ENCODE measurements around the gene RARG.

Gene RARG

DNA sequence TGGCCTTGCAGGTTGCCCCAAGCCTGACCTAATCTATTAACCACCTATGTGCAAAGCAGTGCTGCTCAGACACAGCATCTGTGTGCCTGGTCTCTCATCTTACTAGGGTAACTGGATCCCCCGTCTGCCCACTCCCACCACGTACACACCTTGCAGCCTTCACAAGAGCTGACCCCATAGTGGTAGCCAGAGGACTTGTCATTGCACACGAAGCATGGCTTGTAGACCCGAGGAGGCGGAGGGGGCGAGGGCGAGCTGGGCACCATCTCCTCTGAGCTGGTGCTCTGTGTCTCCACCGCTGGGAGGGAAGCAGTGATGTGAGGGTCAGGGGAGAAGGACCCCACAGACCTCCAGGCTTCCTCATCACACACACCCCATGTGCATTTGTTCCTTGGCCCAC is 16.5 kb downstream of the RARG start:
- no peaks in the 10 kb centered on the region for H3K9me3 ChIP-seq (ENCODE audit: control insufficient read depth, insufficient read depth, low read depth, low read length)
- peaks cover 10% of the 10 kb centered on the region for H3K27me3 ChIP-seq (ENCODE audit: control insufficient read depth, insufficient read depth, low read length)
- H3K4me1 ChIP-seq (ENCODE audit: control insufficient read depth, insufficient read depth, low read length): peaks cover 58% of the 10 kb centered on the region
- H3K4me3 ChIP-seq (ENCODE audit: low read depth, low read length): no peak overlapping the region
- H3K36me3 ChIP-seq (ENCODE audit: control insufficient read depth, insufficient read depth, low read length): peaks cover 36% of the 10 kb centered on the region
- no peak overlapping the region for H3K9ac ChIP-seq (ENCODE audit: low read length)
- no peak overlapping the region for H3K27ac ChIP-seq (ENCODE audit: low read depth, low read length)

DNA sequence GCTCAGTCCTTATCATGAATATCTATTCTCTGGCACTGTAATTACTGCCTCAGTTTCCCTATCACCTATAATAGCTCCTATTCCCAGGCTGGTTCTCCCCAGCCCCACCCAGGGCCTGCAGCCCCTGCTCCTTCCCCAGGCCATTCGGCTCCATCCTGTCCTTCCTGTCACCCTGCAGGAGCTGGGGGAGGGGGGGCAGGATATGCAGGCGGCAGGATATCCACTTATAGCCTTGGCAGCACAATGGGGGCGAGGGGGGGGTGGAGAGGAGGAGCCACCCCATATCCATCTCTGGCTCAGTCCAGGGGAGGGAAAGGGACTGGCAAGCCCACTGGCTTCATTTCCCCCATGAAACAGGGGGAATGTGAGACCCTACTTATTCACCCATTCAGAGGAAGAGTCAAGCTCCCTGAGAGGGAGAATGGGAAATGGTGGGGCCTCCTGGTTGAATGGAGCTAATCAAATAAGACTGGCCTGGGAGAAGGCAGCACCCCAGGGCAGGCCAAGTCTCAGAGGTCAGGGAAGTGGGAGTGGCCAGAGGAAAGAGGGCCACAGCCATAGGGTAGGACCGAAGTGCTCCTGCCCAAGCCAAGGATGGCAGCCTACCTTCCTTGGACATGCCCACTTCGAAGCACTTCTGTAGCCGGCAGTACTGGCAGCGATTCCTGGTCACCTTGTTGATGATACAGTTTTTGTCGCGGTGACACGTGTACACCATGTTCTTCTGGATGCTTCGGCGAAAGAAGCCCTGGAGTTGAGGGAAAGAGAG is 17.1 kb downstream of the RARG start:
- Histone ChIP-seq H3K9me3 (ENCODE audit: control insufficient read depth, insufficient read depth, low read depth, low read length) (no peaks in the 10 kb centered on the region), H3K27me3 (ENCODE audit: control insufficient read depth, insufficient read depth, low read length) (peaks cover 10% of the 10 kb centered on the region), H3K4me1 (ENCODE audit: control insufficient read depth, insufficient read depth, low read length) (peaks cover 58% of the 10 kb centered on the region), H3K27ac (ENCODE audit: low read depth, low read length) (no peak overlapping the region), H3K9ac (ENCODE audit: low read length) (no peak overlapping the region), H3K4me3 (ENCODE audit: low read depth, low read length) (0 out of 2 replicates have a peak overlapping the region, but pooled peaks have one; percentile 0), H3K36me3 (ENCODE audit: control insufficient read depth, insufficient read depth, low read length) (peaks cover 41% of the 10 kb centered on the region)

GRCh38 chr12:53214221-53214620 is 17.8 kb downstream of the RARG start:
- no peaks in the 10 kb centered on the region for H3K9me3 ChIP-seq (ENCODE audit: control insufficient read depth, insufficient read depth, low read depth, low read length)
- peaks cover 4% of the 10 kb centered on the region for H3K27me3 ChIP-seq (ENCODE audit: control insufficient read depth, insufficient read depth, low read length)
- no peak overlapping the region for H3K4me3 ChIP-seq (ENCODE audit: low read depth, low read length)
- H3K27ac ChIP-seq (ENCODE audit: low read depth, low read length): no peak overlapping the region
- H3K4me1 ChIP-seq (ENCODE audit: control insufficient read depth, insufficient read depth, low read length): peaks cover 53% of the 10 kb centered on the region
- peaks cover 41% of the 10 kb centered on the region for H3K36me3 ChIP-seq (ENCODE audit: control insufficient read depth, insufficient read depth, low read length)
- H3K9ac ChIP-seq (ENCODE audit: low read length): no peak overlapping the region

DNA sequence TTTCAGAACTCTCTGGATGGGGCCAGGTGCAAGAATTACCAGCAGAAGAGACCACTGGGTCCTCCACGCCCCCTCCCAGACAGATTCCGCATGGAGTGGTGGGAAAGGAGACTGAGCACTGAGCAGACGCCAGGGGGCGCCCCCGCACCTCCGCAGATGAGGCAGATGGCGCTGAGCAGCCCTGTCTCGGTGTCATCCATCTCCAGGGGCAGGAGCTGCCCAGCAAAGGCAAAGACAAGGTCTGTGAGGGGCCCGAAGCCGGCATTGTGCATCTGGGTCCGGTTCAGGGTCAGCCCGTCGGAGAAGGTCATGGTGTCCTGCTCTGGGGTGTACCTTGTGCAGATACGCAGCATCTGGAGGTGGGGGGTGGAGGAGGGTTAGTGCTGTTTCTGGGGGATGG is 18.7 kb downstream of the RARG start:
- H3K4me3 ChIP-seq (ENCODE audit: low read depth, low read length): no peak overlapping the region
- no peak overlapping the region for H3K27ac ChIP-seq (ENCODE audit: low read depth, low read length)

GRCh38 chr12:53212931-53213330 is 19.1 kb downstream of the RARG start:
- Histone ChIP-seq H3K27me3 (ENCODE audit: control insufficient read depth, insufficient read depth, low read length) (no peaks in the 10 kb centered on the region), H3K9ac (ENCODE audit: low read length) (no peak overlapping the region), H3K4me3 (ENCODE audit: low read depth, low read length) (no peak overlapping the region), H3K9me3 (ENCODE audit: control insufficient read depth, insufficient read depth, low read depth, low read length) (no peaks in the 10 kb centered on the region), H3K36me3 (ENCODE audit: control insufficient read depth, insufficient read depth, low read length) (peaks cover 41% of the 10 kb centered on the region), H3K4me1 (ENCODE audit: control insufficient read depth, insufficient read depth, low read length) (peaks cover 44% of the 10 kb centered on the region), H3K27ac (ENCODE audit: low read depth, low read length) (no peak overlapping the region)

More for the DNA sequence above, 18.7 kb downstream of the RARG start:
- Histone ChIP-seq H3K4me1 (ENCODE audit: control insufficient read depth, insufficient read depth, low read length) (peaks cover 48% of the 10 kb centered on the region), H3K27me3 (ENCODE audit: control insufficient read depth, insufficient read depth, low read length) (no peaks in the 10 kb centered on the region), H3K36me3 (ENCODE audit: control insufficient read depth, insufficient read depth, low read length) (peaks cover 41% of the 10 kb centered on the region), H3K9me3 (ENCODE audit: control insufficient read depth, insufficient read depth, low read depth, low read length) (no peaks in the 10 kb centered on the region), H3K9ac (ENCODE audit: low read length) (no peak overlapping the region)

DNA sequence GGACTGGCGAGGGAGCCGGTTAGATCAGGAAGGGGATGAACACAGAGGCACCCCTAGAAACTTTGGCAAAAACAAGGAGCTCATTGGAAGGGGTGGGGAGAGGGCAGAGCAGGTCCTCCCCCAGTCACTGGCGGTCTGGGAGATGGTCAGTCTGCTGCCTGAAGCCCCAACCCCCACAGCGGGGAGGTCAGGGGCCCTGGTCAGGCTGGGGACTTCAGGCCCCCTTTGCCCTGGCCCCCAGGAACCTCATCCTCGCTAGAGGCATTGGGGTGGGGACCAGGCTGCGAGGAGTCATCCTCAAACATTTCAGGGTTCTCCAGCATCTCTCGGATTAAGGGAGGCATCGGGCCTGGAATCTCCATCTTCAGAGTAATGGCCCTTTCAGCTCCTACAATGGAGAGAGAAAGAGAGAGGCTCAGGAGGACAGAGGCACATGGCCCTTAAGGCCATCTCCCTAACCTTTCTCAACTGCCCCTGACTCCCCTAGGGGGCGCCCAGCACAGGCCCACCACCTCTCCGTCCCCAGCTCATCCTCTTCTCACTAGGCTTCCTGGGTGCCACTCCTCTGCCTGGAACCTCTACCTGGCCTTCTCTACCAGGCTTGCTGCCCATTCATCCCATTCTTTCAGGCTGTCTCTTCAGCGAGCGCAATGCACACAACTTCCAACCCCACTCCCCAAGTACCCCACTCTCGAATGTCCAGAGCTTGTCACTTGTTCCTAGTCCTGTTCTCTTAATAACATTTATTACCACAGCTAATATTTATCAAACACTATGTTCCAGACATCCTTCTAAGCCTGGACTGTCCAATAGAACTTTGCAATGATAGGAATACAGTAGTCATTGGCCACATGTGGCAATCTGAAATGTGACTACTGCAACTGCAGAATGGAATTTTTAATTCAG is 20.3 kb downstream of the RARG start:
- no peak overlapping the region for H3K9ac ChIP-seq (ENCODE audit: low read length)
- peaks cover 41% of the 10 kb centered on the region for H3K36me3 ChIP-seq (ENCODE audit: control insufficient read depth, insufficient read depth, low read length)
- H3K27me3 ChIP-seq (ENCODE audit: control insufficient read depth, insufficient read depth, low read length): no peaks in the 10 kb centered on the region; the same call in 1 of the 2 replicates
- no peak overlapping the region for H3K4me3 ChIP-seq (ENCODE audit: low read depth, low read length)
- no peak overlapping the region for H3K27ac ChIP-seq (ENCODE audit: low read depth, low read length)
- H3K4me1 ChIP-seq (ENCODE audit: control insufficient read depth, insufficient read depth, low read length): peaks cover 34% of the 10 kb centered on the region
- H3K9me3 ChIP-seq (ENCODE audit: control insufficient read depth, insufficient read depth, low read depth, low read length): no peaks in the 10 kb centered on the region

DNA sequence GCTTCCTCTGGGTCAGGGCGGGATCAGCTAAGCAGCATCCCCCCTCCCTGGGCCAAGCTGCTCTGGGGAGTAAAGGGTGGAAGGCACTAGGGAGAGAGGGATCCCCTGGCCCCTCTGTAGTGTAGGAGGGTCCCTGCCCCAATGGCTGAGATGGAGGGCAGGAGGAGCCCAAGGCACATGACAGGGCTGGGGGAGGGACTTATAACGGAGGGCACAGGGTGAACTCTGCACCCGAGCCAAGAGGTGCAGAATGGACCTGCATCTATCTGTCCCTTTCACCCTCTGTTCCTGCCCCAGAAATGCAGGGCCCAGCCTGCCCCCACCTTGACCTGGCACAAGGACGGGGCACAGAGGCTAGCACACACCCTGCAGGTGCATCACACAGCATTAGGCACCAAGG is 21.2 kb downstream of the RARG start:
- Histone ChIP-seq H3K9ac (ENCODE audit: low read length) (no peak overlapping the region), H3K9me3 (ENCODE audit: control insufficient read depth, insufficient read depth, low read depth, low read length) (no peaks in the 10 kb centered on the region), H3K4me1 (ENCODE audit: control insufficient read depth, insufficient read depth, low read length) (peaks cover 25% of the 10 kb centered on the region), H3K36me3 (ENCODE audit: control insufficient read depth, insufficient read depth, low read length) (peaks cover 41% of the 10 kb centered on the region), H3K27me3 (ENCODE audit: control insufficient read depth, insufficient read depth, low read length) (no peaks in the 10 kb centered on the region; the same call in 1 of the 2 replicates), H3K4me3 (ENCODE audit: low read depth, low read length) (no peak overlapping the region), H3K27ac (ENCODE audit: low read depth, low read length) (no peak overlapping the region)

DNA sequence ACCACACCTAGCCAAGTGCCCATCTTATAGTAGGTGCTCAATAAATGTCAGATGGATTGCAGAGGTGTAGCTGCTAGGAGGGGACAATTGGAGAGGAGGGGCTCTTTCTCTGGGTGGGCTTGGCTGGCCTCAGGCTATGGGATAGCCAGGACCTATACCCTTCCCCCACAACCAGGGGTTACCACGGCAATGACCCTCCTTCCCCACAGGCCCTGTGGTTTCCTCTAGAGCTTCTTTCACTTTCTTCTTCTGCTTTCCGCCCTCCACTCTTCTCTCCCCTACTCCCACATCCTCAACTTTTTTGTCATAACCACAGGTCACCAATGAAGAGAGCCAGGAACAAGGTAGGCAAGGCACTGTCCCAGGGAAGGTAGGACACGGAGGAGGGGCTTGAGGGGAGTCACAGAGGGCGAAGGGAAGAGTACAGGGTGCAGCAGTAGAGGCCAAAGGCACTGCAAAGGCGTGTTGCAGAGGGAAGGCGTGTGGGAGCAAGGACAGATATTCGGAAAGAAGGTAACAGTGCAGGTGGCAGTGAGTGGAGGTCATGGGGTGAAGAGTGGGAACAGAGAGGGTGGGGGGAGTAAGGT is 23.0 kb downstream of the RARG start:
- no peaks in the 10 kb centered on the region; the same call in 1 of the 2 replicates for H3K27me3 ChIP-seq (ENCODE audit: control insufficient read depth, insufficient read depth, low read length)
- H3K4me1 ChIP-seq (ENCODE audit: control insufficient read depth, insufficient read depth, low read length): peaks cover 6% of the 10 kb centered on the region
- H3K27ac ChIP-seq (ENCODE audit: low read depth, low read length): no peak overlapping the region
- H3K9me3 ChIP-seq (ENCODE audit: control insufficient read depth, insufficient read depth, low read depth, low read length): no peaks in the 10 kb centered on the region
- no peak overlapping the region for H3K9ac ChIP-seq (ENCODE audit: low read length)
- H3K36me3 ChIP-seq (ENCODE audit: control insufficient read depth, insufficient read depth, low read length): peaks cover 35% of the 10 kb centered on the region
- no peak overlapping the region for H3K4me3 ChIP-seq (ENCODE audit: low read depth, low read length)

DNA sequence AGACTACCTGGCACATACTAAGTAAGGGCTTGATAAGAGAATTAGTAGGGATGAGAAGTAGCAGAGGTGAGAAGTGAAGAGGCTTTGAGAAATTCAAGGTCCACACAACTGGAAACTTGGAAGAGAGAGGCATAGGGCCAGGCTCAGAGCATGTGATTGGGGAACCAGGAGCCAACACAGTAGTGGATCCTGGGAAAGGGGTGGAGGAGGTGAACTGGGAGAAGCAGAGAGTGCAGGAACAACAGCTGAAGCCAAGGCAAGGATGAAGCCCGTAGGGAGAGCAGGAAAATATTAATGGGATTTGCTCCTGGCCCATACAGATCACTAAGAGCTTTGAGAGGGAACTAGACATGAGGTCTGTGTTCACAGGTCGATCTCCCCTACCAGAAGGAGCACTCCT is 23.6 kb downstream of the RARG start:
- no peak overlapping the region for H3K27ac ChIP-seq (ENCODE audit: low read depth, low read length)
- no peaks in the 10 kb centered on the region; the same call in 1 of the 2 replicates for H3K27me3 ChIP-seq (ENCODE audit: control insufficient read depth, insufficient read depth, low read length)
- no peak overlapping the region for H3K4me3 ChIP-seq (ENCODE audit: low read depth, low read length)
- no peak overlapping the region for H3K9ac ChIP-seq (ENCODE audit: low read length)
- peaks cover under 1% of the 10 kb centered on the region for H3K4me1 ChIP-seq (ENCODE audit: control insufficient read depth, insufficient read depth, low read length)
- H3K9me3 ChIP-seq (ENCODE audit: control insufficient read depth, insufficient read depth, low read depth, low read length): no peaks in the 10 kb centered on the region
- H3K36me3 ChIP-seq (ENCODE audit: control insufficient read depth, insufficient read depth, low read length): peaks cover 30% of the 10 kb centered on the region

DNA sequence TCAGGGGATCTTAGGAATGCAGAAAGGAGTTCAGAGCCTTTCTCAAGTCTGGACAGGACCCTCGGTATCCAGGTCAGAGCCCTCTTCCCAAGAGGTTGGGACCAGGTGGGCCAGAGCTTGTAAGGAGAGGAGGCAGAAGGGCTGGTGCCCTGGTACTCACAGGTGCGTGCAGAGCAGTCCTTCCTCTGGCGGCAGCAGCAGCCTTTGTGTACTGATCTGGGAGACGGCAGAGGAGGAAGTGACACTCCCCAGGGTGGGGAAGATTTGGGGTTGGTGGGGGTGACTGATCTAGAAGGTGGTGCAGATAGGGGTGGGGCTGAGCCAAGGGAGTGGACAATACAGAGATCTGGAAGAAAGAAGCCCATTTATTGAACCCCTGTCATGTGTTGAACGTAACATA is 25.0 kb downstream of the RARG start, which contains the start of gene ITGB7:
Gene ITGB7 (minus strand): TSS at position 210 of the 400 bp plus-strand sequence. CDS start 6,808 bp downstream, outside the sequence.
- H3K36me3 ChIP-seq (ENCODE audit: control insufficient read depth, insufficient read depth, low read length): peaks cover 17% of the 10 kb centered on the region
- H3K27ac ChIP-seq (ENCODE audit: low read depth, low read length): no peak within 1 kb of the TSS
- H3K9me3 ChIP-seq (ENCODE audit: control insufficient read depth, insufficient read depth, low read depth, low read length): no peaks in the 10 kb centered on the region
- H3K4me1 ChIP-seq (ENCODE audit: control insufficient read depth, insufficient read depth, low read length): no peaks in the 10 kb centered on the region
- no peak within 1 kb of the TSS for H3K9ac ChIP-seq (ENCODE audit: low read length)
- no peaks in the 10 kb centered on the region; the same call in 1 of the 2 replicates for H3K27me3 ChIP-seq (ENCODE audit: control insufficient read depth, insufficient read depth, low read length)
- no peak within 1 kb of the TSS for H3K4me3 ChIP-seq (ENCODE audit: low read depth, low read length)

Measured in HUES6 (cell line).